H1 (cell line): ENCODE results near the gene C2orf72. TPM values are rescaled to one million over a fixed set of nuclear protein-coding genes. Genes with fewer than 3 reads are reported as not detected.

Source experiments
- CHD7 ChIP-seq: fragments of 300-600 bp; sonication (generic); IDR thresholded peaks from 2 replicates; pipeline ENCODE4 v1.7.1; 2012; ENCODE audit warnings: low read length, moderate library complexity, mild to moderate bottlenecking, inconsistent platforms; ENCODE audit not compliant: insufficient replicate concordance
- HDAC2 ChIP-seq, 2 experiments: fragments of 300-600 bp in 1 of 2; sonication (generic) in 1 of 2; IDR thresholded peaks; 2 replicates each; pipeline ENCODE4 v1.6.1; 2011 to 2012; ENCODE audit warnings: low read depth in 2 of 2, low read length in 2 of 2, mild to moderate bottlenecking in 2 of 2, moderate library complexity in 2 of 2, borderline replicate concordance in 1 of 2, inconsistent platforms in 1 of 2
- KDM1A ChIP-seq: fragments of 200-600, 300-600 bp; sonication (generic); IDR thresholded peaks from 2 replicates; pipeline ENCODE4 v1.7.1; 2016; ENCODE audit warnings: mild to moderate bottlenecking, low read length, borderline replicate concordance
- NANOG ChIP-seq: IDR thresholded peaks from 2 replicates; pipeline ENCODE4 v1.6.1; 2011; ENCODE audit warnings: low read length, low read depth, mild to moderate bottlenecking, inconsistent platforms; ENCODE audit not compliant: insufficient read depth, poor library complexity, severe bottlenecking
- NRF1 ChIP-seq: IDR thresholded peaks from 2 replicates; pipeline ENCODE4 v1.6.1; 2011; ENCODE audit warnings: mild to moderate bottlenecking, low read depth, low read length, improper control_type of control experiment
- polyA plus RNA-seq, 7 experiments: library from polyadenylated mRNA; depleted of rRNA in 3 of 7; stranded (reverse) in 5 of 7; unstranded in 2 of 7; fragments of >200 nt in 5 of 7; fragments of 200-250 nt in 2 of 7; gene quantifications; 1 replicate in 5 of 7; 2 replicates in 1 of 7; 4 replicates in 1 of 7; pipeline versions ENCODE4 v1.2.1 to v1.2.3, GENCODE V29; 2011 to 2013; ENCODE audit warnings: missing spikeins in 2 of 7, mixed read lengths in 2 of 7
- total RNA-seq: library from RNA; stranded (reverse); fragmentation: NEBNext Ultra II Directional; extraction: Animal tissue kit (Norgen Biotek cat#: 25700); gene quantifications from 2 replicates; pipeline ENCODE4 v1.2.1, GENCODE V29; 2021

C2orf72 gene
- total and polyA plus RNA-seq, 2 of the 8 experiments (the other 6 are each of a cell fraction or from before 2014, with no cell fraction given), result 1.1 to 1.7 TPM

- TF ChIP-seq CHD7, result no peak
- no peak for TF ChIP-seq NRF1
- no peak for TF ChIP-seq KDM1A
- no peak for TF ChIP-seq NANOG
- no peak for TF ChIP-seq HDAC2 (IDR thresholded peaks at IDR 0.05; ENCODE audit: borderline replicate concordance in 1 of 2, low read depth in 2 of 2, low read length in 2 of 2)
Measured at GRCh38 chr2:231068525-231069222, 31.4 kb downstream of the C2orf72 start (continued).
